ENCODE results near the gene NTNG1. TPM values are rescaled to one million over a fixed set of nuclear protein-coding genes. Genes with fewer than 3 reads are reported as not detected.

The NTNG1 gene
- total RNA-seq, 1 experiment from 2014 or later = not detected

DNA sequence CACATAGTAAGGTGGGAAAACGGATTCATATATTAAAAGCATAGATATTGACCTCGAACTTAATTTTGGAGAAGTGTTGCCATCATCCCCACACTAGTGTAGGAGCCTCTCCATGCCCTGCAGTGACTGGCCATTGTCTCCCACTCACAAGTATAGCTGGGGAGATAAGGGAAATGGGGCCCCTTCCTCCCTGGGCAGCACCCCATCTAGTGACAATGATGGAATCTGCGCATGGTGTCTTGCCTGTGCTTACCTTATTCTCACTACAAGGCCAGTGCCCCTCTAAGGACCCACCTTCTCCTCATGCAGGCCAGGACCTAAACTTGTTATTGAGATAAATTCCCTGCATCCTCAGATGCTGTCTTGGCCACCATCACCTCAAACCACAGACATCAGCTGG, 374.9 kb downstream of the NTNG1 start:
- Mint-ChIP-seq H3K36me3 (ENCODE audit: insufficient read depth, unreplicated experiment) (no peaks in the 10 kb centered on the region), H3K9me3 (ENCODE audit: unreplicated experiment) (no peaks in the 10 kb centered on the region), H3K27ac (ENCODE audit: low read depth, unreplicated experiment) (no peak overlapping the region), H3K4me3 (ENCODE audit: unreplicated experiment) (no peak overlapping the region), H3K27me3 (ENCODE audit: insufficient read depth, unreplicated experiment) (no peaks in the 10 kb centered on the region), H3K4me1 (ENCODE audit: insufficient read depth, unreplicated experiment) (no peaks in the 10 kb centered on the region)
- intact Hi-C loops (cut with micrococcal nuclease) = no loop called here
- ChIA-PET CTCF (interaction anchor here (0.6 to 3.0 kb wide), 7 partner anchors 8 to 239 kb away, joined by 3 to 21 read pairs (median 3); no protein-coding TSS in a partner anchor), POLR2A (interaction anchor here (1.2 kb wide), 3 partner anchors 24 to 173 kb away, joined by 3 to 5 read pairs (median 3); no protein-coding TSS in a partner anchor)
- no TSS peak for BruUV-seq (replicated peaks)
- no peak for TF ChIP-seq CTCF (IDR thresholded peaks at IDR 0.05; ENCODE audit: unreplicated experiment)
- no peak for DNase-seq (ENCODE audit: unreplicated experiment)

- no peak for TF ChIP-seq CTCF (IDR thresholded peaks at IDR 0.05; ENCODE audit: unreplicated experiment)
- BruUV-seq (replicated peaks) = no TSS peak
- intact Hi-C loops (cut with micrococcal nuclease) = no loop called here
- no peaks in the 10 kb centered on the region for H3K27me3 Mint-ChIP-seq (ENCODE audit: insufficient read depth, unreplicated experiment)
- H3K27ac Mint-ChIP-seq (ENCODE audit: low read depth, unreplicated experiment) = no peak overlapping the region
- no peaks in the 10 kb centered on the region for H3K9me3 Mint-ChIP-seq (ENCODE audit: unreplicated experiment)
- DNase-seq (ENCODE audit: unreplicated experiment) = no peak
- POLR2A ChIA-PET = no interaction called here
- peaks cover 12% of the 10 kb centered on the region for H3K4me1 Mint-ChIP-seq (ENCODE audit: insufficient read depth, unreplicated experiment)
- CTCF ChIA-PET = interaction anchor here (0.7 to 10.7 kb wide), 2 partner anchors 32 to 90 kb away, joined by 3 to 240 read pairs; no protein-coding TSS in a partner anchor
- no peaks in the 10 kb centered on the region for H3K36me3 Mint-ChIP-seq (ENCODE audit: insufficient read depth, unreplicated experiment)
- no peak overlapping the region for H3K4me3 Mint-ChIP-seq (ENCODE audit: unreplicated experiment)
Measured at GRCh38 chr1:107523061-107523460, 382.2 kb downstream of the NTNG1 start.

GRCh38 chr1:107523736-107524135, 382.9 kb downstream of the NTNG1 start:
- intact Hi-C loops (cut with micrococcal nuclease) = no loop called here
- Mint-ChIP-seq H3K4me1 (ENCODE audit: insufficient read depth, unreplicated experiment) (peaks cover 12% of the 10 kb centered on the region), H3K27ac (ENCODE audit: low read depth, unreplicated experiment) (no peak overlapping the region), H3K9me3 (ENCODE audit: unreplicated experiment) (no peaks in the 10 kb centered on the region), H3K36me3 (ENCODE audit: insufficient read depth, unreplicated experiment) (no peaks in the 10 kb centered on the region), H3K27me3 (ENCODE audit: insufficient read depth, unreplicated experiment) (no peaks in the 10 kb centered on the region), H3K4me3 (ENCODE audit: unreplicated experiment) (no peak overlapping the region)
- no TSS peak for BruUV-seq (replicated peaks)
- POLR2A ChIA-PET = no interaction called here
- no peak for DNase-seq (ENCODE audit: unreplicated experiment)
- CTCF ChIA-PET = interaction anchor here (0.7 to 10.7 kb wide), 3 partner anchors 90 to 250 kb away, joined by 3 to 240 read pairs (median 223); no protein-coding TSS in a partner anchor
- no peak for TF ChIP-seq CTCF (IDR thresholded peaks at IDR 0.05; ENCODE audit: unreplicated experiment)

DNA sequence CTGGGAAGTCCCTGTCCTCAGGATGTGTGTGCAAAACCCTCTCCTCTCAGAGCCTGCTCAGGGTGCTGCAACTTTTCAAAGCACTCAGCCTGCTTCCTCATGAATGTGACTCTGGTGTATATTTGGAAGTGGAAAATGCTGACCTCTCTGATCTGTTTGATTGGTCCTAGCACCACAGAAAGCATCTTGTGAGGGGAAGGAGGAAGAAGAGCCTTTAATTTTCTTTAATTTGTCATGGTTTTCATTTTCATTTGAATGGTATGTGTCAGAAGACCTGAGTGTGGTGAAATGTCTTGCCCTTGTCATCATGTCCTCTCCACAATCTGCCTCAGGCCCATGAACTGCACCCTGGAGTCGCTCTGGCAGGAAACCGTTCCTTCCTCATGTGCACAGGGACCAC, 383.5 kb downstream of the NTNG1 start:
- H3K9me3 Mint-ChIP-seq (ENCODE audit: unreplicated experiment) = no peaks in the 10 kb centered on the region
- intact Hi-C loops (cut with micrococcal nuclease) = no loop called here
- no TSS peak for BruUV-seq (replicated peaks)
- no peak for TF ChIP-seq CTCF (IDR thresholded peaks at IDR 0.05; ENCODE audit: unreplicated experiment)
- no peak overlapping the region for H3K4me3 Mint-ChIP-seq (ENCODE audit: unreplicated experiment)
- ChIA-PET POLR2A (no interaction called here), CTCF (interaction anchor here (0.7 to 10.7 kb wide), 3 partner anchors 91 to 251 kb away, joined by 3 to 240 read pairs (median 223); no protein-coding TSS in a partner anchor)
- no peak overlapping the region for H3K27ac Mint-ChIP-seq (ENCODE audit: low read depth, unreplicated experiment)
- no peak for DNase-seq (ENCODE audit: unreplicated experiment)
- no peaks in the 10 kb centered on the region for H3K27me3 Mint-ChIP-seq (ENCODE audit: insufficient read depth, unreplicated experiment)
- H3K36me3 Mint-ChIP-seq (ENCODE audit: insufficient read depth, unreplicated experiment) = no peaks in the 10 kb centered on the region
- H3K4me1 Mint-ChIP-seq (ENCODE audit: insufficient read depth, unreplicated experiment) = peaks cover 12% of the 10 kb centered on the region
